Activated CD4-positive, alpha-beta T cell treated with anti-CD3 and anti-CD28 coated beads, Interleukin-2, amount 50 U/mL, for 1 hour (primary cell): ENCODE data around the gene ELFN2.
A peak's percentile ranks its signal among the peaks of the same experiment; 100 is the strongest.
"Not testable (repeated sequence)": the region's sequence is repeated elsewhere in the genome, so short reads cannot be mapped to it uniquely, and the experiment has no call there.

Experiments
- DNase-seq: peaks from one replicate; pipeline ENCODE4 v3.0.0-alpha.2; 2020

Gene ELFN2

DNA sequence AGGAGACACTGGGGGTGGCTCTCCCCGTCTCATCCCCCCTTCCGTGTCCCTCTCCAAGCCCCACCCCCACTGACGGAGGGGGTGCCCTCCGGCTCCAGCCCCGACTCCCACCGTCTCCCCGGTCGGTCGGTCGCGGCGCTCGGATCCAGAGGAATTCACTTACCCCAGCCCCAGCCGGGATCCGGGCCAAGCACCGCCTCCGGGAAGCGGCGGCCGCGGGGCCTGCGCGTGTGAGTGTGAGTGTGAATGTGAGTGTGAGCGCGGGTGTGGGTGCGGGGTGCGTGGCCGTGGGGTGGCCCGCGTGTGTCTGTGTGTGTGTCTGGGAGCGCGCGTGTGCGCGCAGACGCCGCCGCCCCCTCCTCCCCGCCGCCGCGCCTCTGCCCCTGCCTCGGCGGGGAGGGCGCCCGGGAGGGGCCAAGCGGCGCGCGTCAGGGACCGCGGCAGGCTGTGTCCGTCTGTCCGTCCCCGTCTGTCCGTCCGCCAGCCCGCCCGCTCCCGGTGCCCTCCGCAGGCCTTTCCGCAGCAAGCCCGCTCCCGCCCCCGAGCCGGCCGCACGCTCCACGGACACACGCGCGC is at the start of gene ELFN2:
Gene ELFN2 (minus strand): TSS at position 345 of the 576 bp plus-strand sequence. CDS start 51,945 bp downstream, outside the sequence.
- DNase-seq = no peak

DNA sequence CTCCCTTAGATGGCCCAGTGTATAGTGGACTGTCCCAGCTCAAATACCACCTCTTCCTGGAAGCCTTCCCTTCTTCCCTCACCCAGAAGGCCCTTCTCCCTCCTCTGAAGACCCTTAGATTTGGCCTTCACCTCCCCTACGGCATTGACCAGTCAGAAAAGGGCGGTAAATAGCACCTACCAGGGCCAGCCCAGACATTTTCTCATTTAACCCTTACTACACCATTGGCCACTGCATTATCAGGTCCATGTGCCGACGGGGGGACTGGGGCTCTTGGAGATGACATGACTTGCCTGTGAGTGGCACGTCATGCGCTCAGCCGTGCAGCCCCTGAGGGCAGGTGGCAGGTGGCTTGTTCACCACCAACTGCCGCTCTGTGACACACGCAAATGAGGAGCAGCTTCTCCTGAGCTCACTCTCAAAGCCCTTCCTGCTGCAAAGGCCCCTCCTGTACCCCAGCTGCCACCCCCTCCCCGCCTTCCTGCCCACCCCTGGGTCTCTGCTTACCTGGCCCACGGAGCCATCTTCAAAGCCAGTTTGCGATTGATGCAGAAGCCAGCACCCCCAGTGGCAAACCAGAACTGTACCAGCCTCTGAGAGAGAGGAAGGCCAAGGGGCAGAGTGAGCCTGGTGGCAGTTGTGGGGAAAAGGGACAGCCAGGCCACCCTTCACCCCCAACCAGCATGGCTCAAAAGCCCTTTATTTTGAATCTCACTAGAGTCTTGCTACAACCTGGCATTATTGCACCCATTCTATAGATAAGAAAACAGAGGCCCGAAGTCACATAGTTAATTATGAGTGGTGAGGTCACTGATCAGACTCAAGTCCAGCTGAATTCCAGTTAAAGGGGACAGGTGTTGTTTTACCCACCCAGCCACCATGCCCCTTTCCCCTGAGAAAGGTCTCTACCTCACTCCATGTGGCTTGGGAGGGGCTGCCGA is 49.4 kb upstream of the ELFN2 start:
- no peak for DNase-seq

- no peak for DNase-seq
Observed at GRCh38 chr22:37474447-37475090, 47.3 kb upstream of the ELFN2 start.

- DNase-seq = no peak
Observed at GRCh38 chr22:37473437-37473946, 46.2 kb upstream of the ELFN2 start.

DNA sequence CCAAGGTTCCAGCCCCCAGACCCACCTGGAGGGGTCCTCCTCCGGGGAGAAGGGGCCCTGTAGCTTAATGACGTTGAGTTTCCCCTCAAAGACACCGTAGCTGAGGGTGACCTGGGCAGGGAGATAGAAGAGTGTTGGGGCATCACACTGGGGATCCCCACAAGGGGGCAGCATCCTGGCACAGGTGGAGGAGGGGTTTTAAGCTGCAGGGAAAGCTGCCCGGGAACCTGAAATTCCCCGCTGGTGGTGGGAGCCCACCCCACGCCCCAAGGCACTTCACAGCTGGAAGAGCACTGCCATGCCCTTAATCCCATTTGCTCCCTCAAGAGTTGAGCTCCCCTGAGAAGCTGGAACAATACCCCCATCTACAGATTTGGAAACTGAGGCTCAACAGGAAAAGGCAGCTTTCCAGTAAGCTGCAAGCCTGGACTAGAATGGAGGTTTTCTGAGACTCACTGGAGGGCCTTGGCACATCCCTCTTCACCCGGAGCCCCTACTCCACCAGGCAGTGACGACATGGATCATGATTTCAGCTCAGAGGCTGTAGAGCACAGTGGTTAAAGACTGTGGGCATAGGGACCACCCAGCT is 45.2 kb upstream of the ELFN2 start:
- peak; percentile 52 for DNase-seq

DNA sequence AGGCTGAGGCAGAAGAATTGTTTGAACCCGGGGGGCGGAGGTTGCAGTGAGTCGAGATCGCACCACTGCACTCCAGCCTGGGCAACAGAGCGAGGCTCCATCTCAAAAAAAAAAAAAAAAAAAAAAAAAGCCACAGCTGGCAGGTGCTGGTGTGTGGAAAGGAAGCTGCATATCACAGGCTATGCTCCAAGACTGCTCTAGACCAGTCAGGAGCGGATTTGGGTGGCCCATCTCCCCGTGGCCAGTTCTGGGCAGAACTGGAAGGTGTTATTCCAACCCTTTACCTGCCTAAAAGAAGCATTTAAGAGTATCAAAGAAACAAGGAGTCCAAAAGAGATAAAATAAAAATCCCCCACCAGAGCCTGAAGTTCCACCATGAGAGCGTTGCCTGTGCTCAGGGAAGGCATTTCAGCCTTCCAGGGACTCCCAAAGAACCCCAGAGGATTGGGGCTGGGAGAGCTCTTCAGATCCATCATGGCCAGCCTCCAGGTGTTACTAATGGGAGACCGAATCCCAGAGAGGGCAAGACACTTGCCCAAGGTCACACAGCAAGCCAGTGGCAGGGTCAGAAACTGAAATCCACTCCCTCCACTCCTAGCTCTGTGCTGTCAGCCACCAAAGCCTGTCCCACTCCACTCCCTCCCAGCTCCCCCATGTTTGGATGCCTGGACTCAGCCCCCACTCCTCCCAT is 44.6 kb upstream of the ELFN2 start:
- DNase-seq = no peak

DNA sequence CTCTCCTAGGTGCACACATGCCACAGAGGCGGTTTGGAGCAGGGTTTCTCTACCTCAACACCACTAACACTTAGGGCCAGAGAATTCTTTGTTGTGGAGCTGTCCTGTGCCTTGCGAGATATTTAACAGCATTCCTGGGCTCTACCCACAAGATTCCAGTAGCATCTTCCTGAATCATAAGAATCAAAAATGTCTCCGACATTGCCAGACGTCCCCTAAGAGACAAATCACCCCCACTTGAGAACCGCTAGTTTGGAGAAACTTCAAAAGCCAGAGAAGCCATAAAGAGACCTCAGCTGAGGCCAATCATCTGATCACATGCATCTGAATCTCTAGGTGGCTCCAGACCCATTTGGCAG is 42.8 kb upstream of the ELFN2 start:
- no peak for DNase-seq

DNA sequence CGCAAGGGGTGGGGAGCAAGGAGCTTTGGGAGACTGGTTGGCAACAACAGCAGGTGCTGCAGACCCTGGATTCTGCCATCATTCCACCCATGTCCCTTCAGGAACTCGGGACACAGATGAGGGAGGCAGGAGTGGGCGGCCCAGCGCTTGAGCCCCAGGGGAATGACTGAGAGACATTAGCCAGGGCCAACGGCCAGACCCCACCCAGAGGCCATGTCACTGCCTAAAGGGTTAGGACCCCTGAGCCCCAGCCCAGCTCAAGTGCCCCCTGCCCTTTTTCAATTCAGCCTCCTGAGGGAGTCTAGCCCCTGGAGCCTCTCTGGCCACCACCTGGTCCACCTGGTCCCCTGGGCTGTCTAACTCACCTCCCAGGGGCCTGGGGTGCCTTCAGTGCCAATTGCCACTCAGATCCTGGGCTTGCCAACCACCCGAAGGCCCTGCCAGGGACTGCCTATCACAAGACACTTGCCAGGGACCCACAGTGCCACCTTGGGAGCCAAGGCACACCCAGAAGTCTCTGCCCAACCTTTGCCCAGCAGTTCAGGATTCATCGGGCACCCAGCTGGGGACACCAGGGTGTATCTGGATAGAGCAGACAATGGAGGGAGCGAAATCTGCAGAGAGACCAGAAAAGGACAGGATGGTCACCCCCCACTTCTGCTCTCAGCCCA is 42.3 kb upstream of the ELFN2 start:
- no peak for DNase-seq

GRCh38 chr22:37468201-37468695 is 41.0 kb upstream of the ELFN2 start:
- DNase-seq = not testable (repeated sequence)

GRCh38 chr22:37467391-37467955 is 40.2 kb upstream of the ELFN2 start:
- DNase-seq = no peak

DNA sequence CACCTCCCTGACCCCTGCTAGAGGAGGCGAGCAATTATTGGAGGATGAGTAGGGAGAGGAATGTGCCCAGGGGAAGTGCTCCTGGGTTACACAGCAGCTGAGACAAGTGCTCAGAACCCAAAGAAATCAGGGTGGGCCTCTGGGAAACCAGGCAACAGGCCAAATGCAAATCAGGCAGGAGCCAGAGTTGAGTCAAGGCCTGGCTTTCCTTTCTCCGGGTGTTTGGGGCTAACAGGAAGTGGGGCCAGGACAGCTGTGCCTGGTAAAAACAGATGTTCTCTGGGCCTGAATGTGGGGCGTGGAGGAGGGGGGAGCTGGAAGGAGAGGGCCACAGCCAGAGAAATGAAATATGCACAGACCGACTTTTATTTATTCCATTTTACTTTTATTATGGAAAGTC is 36.9 kb upstream of the ELFN2 start:
- no peak for DNase-seq

- DNase-seq = no peak
Observed at GRCh38 chr22:37462983-37463382, 35.7 kb upstream of the ELFN2 start.

DNA sequence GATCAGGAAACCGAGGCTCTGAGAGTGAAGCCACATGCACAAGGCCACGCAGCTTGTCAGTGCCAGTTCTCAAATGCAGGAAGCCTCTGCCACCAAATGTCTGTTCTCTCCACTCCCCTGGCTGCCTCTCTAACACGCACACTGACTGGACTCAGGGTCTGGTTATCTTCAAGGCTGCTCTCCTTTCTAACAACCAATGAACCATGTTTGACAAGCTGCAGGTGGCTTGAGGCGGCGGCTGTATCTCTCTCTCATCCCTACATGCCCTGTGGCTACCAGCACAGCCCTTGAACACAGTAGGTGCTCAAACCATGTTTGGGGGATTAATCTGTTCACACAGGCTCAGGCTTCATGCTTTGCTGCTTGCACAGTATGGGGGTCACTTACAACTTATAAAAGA is 35.2 kb upstream of the ELFN2 start:
- no peak for DNase-seq

DNA sequence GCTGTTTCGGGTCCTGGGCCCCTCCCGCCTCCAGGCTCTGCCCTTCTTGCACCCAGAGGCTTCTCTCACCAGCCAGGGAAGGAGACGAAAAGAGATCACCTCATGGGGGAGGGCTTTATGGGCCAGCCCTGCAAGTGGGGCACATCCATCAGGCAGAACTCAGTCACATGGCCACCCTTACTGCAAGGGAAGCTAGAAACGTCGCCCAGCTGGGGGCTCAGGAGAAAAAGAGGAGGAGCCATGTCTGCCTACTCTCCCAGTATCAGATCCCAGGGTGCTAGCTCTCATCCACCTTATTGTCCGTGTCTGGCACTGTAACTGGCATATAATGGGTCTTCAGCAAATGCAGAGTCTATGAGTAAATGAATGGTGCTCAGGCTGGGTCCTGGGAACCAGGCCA is 34.7 kb upstream of the ELFN2 start:
- no peak for DNase-seq

- DNase-seq = no peak
Observed at GRCh38 chr22:37460684-37461083, 33.4 kb upstream of the ELFN2 start.

- no peak for DNase-seq
Observed at GRCh38 chr22:37459206-37459605, 31.9 kb upstream of the ELFN2 start.

- DNase-seq = peak; percentile 88
Observed at GRCh38 chr22:37457093-37457893, 30.0 kb upstream of the ELFN2 start.

DNA sequence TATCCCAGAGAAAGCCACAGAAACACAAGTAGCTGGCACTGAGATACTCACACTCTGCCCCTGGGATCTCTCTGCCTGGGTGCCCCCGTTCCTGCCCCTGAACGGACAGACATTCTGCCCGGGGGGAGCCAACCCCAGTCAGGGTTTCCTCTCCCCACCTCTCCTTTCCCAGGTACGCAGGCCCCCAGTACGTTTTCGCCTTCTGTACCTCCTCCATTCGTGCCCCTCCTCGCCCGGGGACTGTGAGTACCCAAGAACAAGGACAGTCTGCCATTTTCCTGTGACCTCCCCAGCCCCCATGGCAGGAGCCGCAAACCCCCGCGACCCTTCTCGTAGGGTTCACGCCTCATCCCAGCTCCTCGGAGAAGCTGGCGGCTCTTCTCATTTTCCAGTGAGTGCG is 29.1 kb upstream of the ELFN2 start:
- no peak for DNase-seq

DNA sequence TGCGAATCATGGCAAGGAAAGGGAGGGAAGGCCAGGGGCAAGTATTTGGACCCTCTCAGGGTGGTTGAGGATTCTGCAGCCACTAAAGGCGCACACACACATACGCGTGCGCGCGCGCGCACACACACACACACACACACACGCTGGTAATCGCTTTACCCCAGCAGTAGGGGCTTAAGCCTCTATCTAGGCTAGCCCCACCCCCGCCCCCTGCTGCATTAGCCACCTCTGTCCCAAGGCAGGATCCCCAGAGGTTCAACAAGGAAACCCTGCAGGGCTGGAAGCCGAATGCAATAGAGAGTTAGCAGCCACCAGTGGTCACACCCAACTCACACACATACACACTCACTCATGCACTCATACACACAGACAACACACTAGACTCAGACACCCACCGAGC is 28.6 kb upstream of the ELFN2 start:
- DNase-seq = no peak

DNA sequence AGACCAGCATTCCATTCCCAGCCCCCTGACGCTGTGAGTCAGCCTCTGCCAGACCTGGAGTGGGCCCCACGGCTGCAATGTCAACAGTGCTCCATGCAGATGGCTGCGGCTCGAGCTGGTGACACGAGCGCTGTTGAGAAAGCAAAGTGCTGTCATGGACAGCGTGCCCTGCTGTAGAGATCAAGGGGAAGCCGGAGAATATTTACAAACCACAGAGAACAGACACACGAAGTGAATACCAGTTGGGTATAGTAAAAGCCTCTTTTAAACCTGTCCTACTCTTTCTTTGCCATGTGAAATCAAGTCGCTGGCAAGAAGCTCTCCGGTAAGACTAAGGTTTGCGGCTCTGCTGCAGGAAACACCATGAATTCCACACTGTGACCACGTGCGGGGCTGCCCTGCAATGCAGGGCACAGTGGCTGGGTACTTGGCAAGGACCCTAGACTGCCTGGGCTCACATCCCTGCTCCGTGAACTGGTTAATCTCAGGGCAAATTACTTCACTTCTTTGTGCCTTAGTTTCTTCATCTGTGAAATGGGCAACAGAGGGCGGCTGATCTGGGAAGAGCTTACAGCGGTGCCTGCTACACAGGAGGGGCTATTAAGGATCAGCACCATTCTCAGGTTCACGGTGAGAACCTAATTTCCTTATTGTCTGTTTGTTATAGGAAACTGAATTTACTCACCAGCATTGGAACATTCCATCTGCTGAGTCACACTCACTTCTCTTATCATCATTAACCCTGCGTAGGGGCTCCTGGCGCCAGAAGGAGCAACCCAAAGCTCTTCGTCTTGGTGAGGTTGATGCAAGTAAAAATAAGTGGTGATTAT is 27.8 kb upstream of the ELFN2 start:
- DNase-seq = no peak
